Panc1 (cell line): ENCODE data around the gene GPR32. TPM values are rescaled to one million over a fixed set of nuclear protein-coding genes. Genes with fewer than 3 reads are reported as not detected.

Experiments used
- ATAC-seq: fragments of 200-7000 bp; cut with Tn5 transposase; 2 replicates; pipeline ENCODE4 v1.9.1; 2020; ENCODE audit warnings: mild to moderate bottlenecking, moderate library complexity
- BruUV-seq: library from RNA; stranded (reverse); fragments of 400-500 nt; replicated peaks from 2 replicates; lab custom pipeline; 2021; lab: Mats Ljungman, UMichigan
- CTCF ChIA-PET: fragments of 300-600 bp; sonication (Branson Sonifier 250); formaldehyde crosslinking; loops from one replicate; lab custom pipeline; 2022; ENCODE audit warnings: antibody characterized with exemption; lab: Charles Lee
- POLR2A ChIA-PET: fragments of 300-600 bp; sonication (Branson Sonifier 250); formaldehyde crosslinking; loops from one replicate; lab custom pipeline; 2022; ENCODE audit warnings: antibody characterized with exemption; lab: Charles Lee
- DNase-seq: peaks from one replicate; pipeline ENCODE4 v3.0.0-alpha.2; 2010; ENCODE audit warnings: low read depth, low spot score
- H3K27ac ChIP-seq: 2 replicates; pipeline ENCODE4 v1.5.1; 2011; ENCODE audit warnings: mild to moderate bottlenecking, low read length, inconsistent platforms
- H3K27me3 ChIP-seq: fragments of 200-500 bp; sonication (Bioruptor generic); 2 replicates; pipeline ENCODE4 v1.6.0; 2014; ENCODE audit warnings: low read length, inconsistent platforms; ENCODE audit not compliant: control insufficient read depth, insufficient read depth
- H3K36me3 ChIP-seq: fragments of 200-500 bp; sonication (Bioruptor generic); 2 replicates; pipeline ENCODE4 v1.5.1; 2014; ENCODE audit warnings: inconsistent platforms, mild to moderate bottlenecking, low read length, moderate library complexity; ENCODE audit not compliant: control insufficient read depth, insufficient read depth
- H3K4me1 ChIP-seq: 2 replicates; pipeline ENCODE4 v1.5.1; 2011; ENCODE audit warnings: inconsistent platforms, mild to moderate bottlenecking, low read length, moderate library complexity; ENCODE audit not compliant: control insufficient read depth, insufficient read depth
- H3K4me3 ChIP-seq, 2 experiments: 2 replicates each; pipeline ENCODE4 v1.5.1; 2011 to 2012; ENCODE audit warnings: low read depth in 2 of 2, low read length in 2 of 2, mild to moderate bottlenecking in 2 of 2, inconsistent platforms in 1 of 2, moderate library complexity in 1 of 2
- H3K9me3 ChIP-seq: fragments of 200-500 bp; sonication (Bioruptor generic); 2 replicates; pipeline ENCODE4 v1.5.1; 2014; ENCODE audit warnings: low read depth, mild to moderate bottlenecking, inconsistent platforms, low read length, moderate library complexity; ENCODE audit not compliant: control insufficient read depth, insufficient read depth
- POLR2AphosphoS5 ChIP-seq: IDR thresholded peaks from 2 replicates; pipeline ENCODE4 v1.6.1; 2012; ENCODE audit warnings: mild to moderate bottlenecking, low read depth, low read length, moderate library complexity
- SIN3A ChIP-seq: IDR thresholded peaks from 2 replicates; pipeline ENCODE4 v1.6.1; 2012; ENCODE audit warnings: low read depth, mild to moderate bottlenecking, low read length, moderate library complexity, borderline replicate concordance; ENCODE audit not compliant: insufficient read depth
- TCF7L2 ChIP-seq: IDR thresholded peaks from 2 replicates; pipeline ENCODE4 v1.6.1; 2011; ENCODE audit warnings: mild to moderate bottlenecking, low read depth, low read length, inconsistent platforms
- in situ Hi-C: cut with HindIII; loops from 2 replicates; pipeline ENCODE4 v1.10.0; 2016; ENCODE audit warnings: low sequenced_read_pairs, low pct_unique_long_range_greater_than_20kb
- intact Hi-C: fragments of 100-400 bp; cut with micrococcal nuclease; formaldehyde crosslinking; loops from one replicate; pipeline ENCODE4 v1.10.0; 2022; ENCODE audit not compliant: unreplicated experiment
- total RNA-seq: library from RNA; stranded (reverse); gene quantifications from one replicate; pipeline ENCODE4 v1.2.1, GENCODE V29; 2021; ENCODE audit not compliant: unreplicated experiment
- TF ChIP-seq, protein P1 (sequence below): fragments of 450-650 bp; IDR thresholded peaks from 2 replicates; pipeline ENCODE4 v1.5.1; 2017; ENCODE audit warnings: mild to moderate bottlenecking
- TF ChIP-seq, protein P2 (sequence below), 2 experiments: IDR thresholded peaks; 2 replicates each; pipeline ENCODE4 v1.6.1; 2011 to 2012; ENCODE audit warnings: low read depth in 2 of 2, control low read depth in 1 of 2, low read length in 1 of 2, mild to moderate bottlenecking in 1 of 2, moderate library complexity in 1 of 2; ENCODE audit not compliant: insufficient read depth in 1 of 2

GPR32 gene
- total RNA-seq, 1 experiment from 2014 or later = not detected

DNA sequence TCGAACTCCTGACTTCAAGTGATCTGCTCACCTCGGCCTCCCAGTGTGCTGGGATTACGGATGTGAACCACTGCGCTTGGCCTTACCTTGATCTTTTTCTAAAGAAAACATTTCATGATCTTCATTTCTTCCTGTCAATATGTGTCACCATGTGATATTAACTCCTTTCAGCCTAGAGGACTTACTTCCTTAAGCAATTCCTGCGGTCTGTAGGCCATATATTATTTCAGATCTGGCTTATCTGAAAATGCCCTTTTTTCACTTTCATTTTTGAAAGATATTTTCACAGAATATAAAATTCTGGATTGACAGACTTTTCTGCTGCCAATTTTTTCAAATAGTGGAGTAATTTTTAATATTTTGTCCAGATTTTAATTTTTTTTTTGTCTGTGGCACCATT is 2.0 kb upstream of the GPR32 start:
- intact Hi-C loops (no loop called here), in situ Hi-C loops (no loop called here)
- no peaks in the 10 kb centered on the region for H3K4me1 ChIP-seq
- no peak for TF ChIP-seq SIN3A
- TF ChIP-seq, protein P1, sequence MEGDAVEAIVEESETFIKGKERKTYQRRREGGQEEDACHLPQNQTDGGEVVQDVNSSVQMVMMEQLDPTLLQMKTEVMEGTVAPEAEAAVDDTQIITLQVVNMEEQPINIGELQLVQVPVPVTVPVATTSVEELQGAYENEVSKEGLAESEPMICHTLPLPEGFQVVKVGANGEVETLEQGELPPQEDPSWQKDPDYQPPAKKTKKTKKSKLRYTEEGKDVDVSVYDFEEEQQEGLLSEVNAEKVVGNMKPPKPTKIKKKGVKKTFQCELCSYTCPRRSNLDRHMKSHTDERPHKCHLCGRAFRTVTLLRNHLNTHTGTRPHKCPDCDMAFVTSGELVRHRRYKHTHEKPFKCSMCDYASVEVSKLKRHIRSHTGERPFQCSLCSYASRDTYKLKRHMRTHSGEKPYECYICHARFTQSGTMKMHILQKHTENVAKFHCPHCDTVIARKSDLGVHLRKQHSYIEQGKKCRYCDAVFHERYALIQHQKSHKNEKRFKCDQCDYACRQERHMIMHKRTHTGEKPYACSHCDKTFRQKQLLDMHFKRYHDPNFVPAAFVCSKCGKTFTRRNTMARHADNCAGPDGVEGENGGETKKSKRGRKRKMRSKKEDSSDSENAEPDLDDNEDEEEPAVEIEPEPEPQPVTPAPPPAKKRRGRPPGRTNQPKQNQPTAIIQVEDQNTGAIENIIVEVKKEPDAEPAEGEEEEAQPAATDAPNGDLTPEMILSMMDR = no peak
- TF ChIP-seq, protein P2, sequence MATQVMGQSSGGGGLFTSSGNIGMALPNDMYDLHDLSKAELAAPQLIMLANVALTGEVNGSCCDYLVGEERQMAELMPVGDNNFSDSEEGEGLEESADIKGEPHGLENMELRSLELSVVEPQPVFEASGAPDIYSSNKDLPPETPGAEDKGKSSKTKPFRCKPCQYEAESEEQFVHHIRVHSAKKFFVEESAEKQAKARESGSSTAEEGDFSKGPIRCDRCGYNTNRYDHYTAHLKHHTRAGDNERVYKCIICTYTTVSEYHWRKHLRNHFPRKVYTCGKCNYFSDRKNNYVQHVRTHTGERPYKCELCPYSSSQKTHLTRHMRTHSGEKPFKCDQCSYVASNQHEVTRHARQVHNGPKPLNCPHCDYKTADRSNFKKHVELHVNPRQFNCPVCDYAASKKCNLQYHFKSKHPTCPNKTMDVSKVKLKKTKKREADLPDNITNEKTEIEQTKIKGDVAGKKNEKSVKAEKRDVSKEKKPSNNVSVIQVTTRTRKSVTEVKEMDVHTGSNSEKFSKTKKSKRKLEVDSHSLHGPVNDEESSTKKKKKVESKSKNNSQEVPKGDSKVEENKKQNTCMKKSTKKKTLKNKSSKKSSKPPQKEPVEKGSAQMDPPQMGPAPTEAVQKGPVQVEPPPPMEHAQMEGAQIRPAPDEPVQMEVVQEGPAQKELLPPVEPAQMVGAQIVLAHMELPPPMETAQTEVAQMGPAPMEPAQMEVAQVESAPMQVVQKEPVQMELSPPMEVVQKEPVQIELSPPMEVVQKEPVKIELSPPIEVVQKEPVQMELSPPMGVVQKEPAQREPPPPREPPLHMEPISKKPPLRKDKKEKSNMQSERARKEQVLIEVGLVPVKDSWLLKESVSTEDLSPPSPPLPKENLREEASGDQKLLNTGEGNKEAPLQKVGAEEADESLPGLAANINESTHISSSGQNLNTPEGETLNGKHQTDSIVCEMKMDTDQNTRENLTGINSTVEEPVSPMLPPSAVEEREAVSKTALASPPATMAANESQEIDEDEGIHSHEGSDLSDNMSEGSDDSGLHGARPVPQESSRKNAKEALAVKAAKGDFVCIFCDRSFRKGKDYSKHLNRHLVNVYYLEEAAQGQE (IDR thresholded peaks at IDR 0.05; ENCODE audit: insufficient read depth in 1 of 2, low read depth in 2 of 2, low read length in 1 of 2) = no peak
- TF ChIP-seq POLR2AphosphoS5 = no peak
- TF ChIP-seq TCF7L2 = no peak
- BruUV-seq = no TSS peak
- DNase-seq (no peak), ATAC-seq (no peak)
- no peak overlapping the region for H3K27ac ChIP-seq
- no peak overlapping the region for H3K4me3 ChIP-seq
- no peaks in the 10 kb centered on the region for H3K36me3 ChIP-seq
- no peaks in the 10 kb centered on the region for H3K27me3 ChIP-seq
- POLR2A ChIA-PET = no interaction called here
- H3K9me3 ChIP-seq = no peaks in the 10 kb centered on the region
- CTCF ChIA-PET = no interaction called here

DNA sequence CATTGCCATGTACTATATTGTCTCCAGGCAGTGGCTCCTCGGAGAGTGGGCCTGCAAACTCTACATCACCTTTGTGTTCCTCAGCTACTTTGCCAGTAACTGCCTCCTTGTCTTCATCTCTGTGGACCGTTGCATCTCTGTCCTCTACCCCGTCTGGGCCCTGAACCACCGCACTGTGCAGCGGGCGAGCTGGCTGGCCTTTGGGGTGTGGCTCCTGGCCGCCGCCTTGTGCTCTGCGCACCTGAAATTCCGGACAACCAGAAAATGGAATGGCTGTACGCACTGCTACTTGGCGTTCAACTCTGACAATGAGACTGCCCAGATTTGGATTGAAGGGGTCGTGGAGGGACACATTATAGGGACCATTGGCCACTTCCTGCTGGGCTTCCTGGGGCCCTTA is 624 bp downstream of the GPR32 start:
- Histone ChIP-seq H3K27me3 (no peaks in the 10 kb centered on the region), H3K4me1 (no peaks in the 10 kb centered on the region), H3K9me3 (no peaks in the 10 kb centered on the region), H3K27ac (no peak overlapping the region), H3K4me3 (no peak overlapping the region), H3K36me3 (no peaks in the 10 kb centered on the region)
- TF ChIP-seq, protein P2 (IDR thresholded peaks at IDR 0.05; ENCODE audit: insufficient read depth in 1 of 2, low read depth in 2 of 2, low read length in 1 of 2) = no peak
- TF ChIP-seq TCF7L2 (no peak), SIN3A (no peak), POLR2AphosphoS5 (no peak)
- TF ChIP-seq, protein P1 = no peak
- CTCF ChIA-PET = no interaction called here
- no TSS peak for BruUV-seq
- in situ Hi-C loops (no loop called here), intact Hi-C loops (no loop called here)
- POLR2A ChIA-PET = no interaction called here
- ATAC-seq = no peak
- no peak for DNase-seq
